Glomerular visceral epithelial cell (primary cell): ENCODE measurements around the gene SLC35B3.
"Not testable (repeated sequence)": the region's sequence is repeated elsewhere in the genome, so short reads cannot be mapped to it uniquely, and the experiment has no call there.

ENCODE experiments used
- DNase-seq: peaks from one replicate; pipeline ENCODE4 v3.0.0-alpha.2; 2016; ENCODE audit errors: extremely low spot score

SLC35B3 gene

DNA sequence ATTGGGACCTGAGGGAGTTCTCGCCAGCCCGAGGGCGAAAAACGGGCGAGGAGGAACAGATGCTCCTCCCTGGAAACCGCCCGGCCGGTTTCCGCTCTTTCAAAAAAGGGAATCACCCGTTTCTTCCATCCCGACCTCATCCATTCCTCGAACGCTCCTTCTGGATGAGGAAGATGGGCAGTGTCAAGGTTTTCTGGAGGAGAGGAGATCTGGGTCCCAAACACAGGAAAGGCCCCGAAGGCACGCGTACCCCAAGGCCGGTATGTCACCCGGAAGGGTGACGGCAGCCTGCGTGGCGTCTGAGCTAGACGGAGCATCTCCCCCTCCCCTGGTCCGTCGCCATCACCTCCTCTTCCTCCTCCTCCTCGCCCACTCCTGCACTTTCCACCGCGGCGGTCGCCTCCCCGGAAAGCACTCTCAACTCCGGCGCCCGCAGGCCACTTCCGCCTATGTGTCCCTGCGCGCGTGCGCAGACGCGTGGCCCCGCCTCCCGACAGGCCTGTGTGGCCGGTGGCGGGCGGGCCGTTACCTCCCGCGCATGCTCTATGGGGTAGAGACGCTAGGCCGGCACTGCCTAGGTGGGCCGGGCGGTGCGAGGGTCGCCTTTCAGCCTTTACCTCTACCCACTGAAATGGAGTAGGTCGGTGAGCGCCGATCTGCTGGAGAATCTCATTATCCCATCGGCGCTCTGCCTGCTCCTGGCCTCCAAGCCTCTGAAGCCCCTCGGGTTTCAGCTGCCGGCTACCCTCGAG, at the start of gene SLC35B3:
Gene SLC35B3, minus strand, starts transcription at position 453 of the 752 bp plus-strand sequence.
- peak; percentile 96 for DNase-seq

DNA sequence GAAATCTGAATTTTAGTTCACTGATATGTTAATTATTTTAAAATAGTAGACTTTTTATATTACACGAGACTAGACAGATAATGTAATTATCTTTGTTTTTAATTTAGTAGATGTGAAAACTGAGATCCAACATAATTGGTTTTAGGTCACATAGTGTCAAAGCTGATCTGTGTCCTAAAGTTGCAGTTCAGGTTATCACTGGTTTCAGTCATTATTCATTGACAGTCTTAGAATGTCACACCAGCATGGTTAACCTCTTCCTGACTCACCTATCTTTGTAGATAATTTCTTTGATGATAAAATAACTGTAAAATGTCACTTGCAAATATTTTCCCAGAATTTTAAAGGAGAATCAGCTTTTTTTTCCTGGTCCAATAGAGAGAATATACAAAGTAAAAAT, 48.3 kb upstream of the SLC35B3 start:
- DNase-seq: no peak

DNA sequence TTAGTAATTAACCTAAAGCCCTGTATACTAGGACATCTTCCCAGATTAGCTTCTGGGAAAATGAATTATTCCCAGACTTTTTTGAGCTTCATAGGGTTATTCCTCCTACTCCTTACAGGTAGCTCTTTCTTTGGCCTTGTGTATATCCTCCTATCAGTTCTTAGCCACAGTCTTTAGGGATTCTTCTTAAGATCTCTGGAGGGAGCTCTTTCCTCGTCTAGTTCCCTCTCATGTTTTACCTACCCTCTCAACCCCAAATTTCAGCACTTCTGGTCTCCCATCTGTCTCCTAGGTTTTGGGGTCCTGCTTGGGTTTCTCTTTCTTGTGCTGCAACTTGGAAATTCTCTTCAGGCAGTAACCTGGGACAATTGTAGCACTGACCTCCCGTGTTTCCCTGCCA, 46.4 kb upstream of the SLC35B3 start:
- DNase-seq: no peak

DNA sequence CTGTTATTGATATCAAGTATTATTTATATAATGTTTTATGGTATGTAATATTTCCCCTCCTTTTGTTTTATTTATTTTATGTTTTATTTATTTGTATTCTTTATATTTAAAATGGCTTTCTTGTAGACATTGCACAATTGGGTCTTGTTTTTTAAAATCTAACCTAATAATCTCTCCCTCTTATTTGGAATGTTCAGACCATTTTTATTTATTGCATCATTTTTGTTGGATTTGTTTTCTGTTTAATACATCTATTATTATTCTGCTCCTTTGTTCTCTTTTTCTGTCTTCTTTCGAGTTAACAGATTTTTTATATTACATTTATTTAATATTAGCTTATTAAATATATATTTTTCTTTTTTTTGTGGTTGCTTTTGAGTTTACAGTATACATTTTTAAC, 43.1 kb upstream of the SLC35B3 start:
- no peak for DNase-seq

DNA sequence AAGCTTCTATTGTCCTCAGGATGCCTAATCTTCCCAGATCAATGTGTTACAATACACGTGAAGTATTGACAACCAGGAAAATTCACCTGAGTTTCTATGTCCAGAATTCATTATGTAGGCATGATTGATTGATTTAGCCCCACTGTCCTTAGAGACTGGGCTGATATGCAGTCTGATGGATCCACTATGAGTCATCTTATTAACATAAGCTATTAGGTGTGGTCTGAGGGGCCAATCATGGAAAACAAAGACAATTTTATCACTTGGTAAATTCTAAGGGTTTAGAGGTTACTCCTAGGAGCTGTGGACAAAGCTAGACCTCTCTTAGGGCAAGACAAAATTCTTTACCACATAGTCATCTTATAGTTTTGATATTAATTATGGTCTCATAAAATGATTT, 41.3 kb upstream of the SLC35B3 start:
- DNase-seq: no peak

DNA sequence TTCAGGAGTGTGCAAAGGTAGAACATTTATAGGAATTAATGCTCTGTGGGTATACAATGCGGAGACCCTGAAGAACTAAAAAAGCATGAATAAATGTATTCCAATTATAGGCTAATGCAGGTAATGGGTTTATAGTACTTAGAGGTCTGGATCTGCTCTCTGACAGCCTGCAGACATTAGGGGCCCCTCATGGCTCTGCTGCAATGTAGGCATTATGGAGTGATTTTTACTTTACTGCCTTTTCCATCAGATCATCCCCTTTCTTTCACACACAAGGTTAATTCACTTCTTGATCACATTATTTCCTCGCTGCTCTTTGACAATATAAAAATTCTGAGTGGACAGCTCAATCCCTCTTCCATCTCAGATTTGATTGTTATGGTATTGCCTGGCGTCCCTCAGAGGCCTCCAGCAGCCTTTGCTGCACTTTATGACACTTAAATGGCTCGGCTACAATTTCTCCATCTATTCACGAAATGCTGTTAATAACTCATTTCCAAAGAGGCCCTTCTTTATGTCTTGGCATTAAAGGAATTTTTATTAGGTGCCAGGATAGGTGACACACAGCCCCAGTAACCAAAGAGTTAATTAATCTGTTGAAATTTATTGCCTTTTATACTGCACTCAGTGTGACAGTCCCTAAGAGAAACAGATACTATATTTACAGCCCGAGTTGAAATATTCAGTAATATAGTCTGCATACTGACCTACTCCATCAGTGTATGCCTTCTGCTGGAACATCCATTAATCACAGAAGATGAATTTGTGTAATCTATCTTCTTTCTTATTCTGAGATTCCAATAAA, 33.4 kb upstream of the SLC35B3 start:
- no peak for DNase-seq

DNA sequence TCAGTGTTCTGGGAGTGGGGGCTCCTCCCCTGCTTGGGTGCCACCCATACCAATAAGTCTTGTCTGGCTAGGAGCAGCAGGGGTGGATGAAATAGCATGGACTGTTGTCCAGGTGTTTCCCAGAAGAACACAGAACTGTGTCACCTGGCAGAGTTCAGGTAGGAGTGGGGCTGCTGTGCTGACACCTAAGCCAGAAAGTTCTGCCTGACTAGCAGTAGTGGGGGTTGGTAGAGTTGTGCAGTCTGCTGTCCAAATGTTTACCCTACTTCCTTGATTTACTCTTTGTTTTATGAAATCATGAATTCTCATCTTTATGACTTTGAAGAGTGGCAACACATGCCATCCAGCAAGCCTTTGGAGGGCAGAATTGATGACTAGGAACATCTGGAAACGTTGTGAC, 27.3 kb upstream of the SLC35B3 start:
- no peak for DNase-seq

DNA sequence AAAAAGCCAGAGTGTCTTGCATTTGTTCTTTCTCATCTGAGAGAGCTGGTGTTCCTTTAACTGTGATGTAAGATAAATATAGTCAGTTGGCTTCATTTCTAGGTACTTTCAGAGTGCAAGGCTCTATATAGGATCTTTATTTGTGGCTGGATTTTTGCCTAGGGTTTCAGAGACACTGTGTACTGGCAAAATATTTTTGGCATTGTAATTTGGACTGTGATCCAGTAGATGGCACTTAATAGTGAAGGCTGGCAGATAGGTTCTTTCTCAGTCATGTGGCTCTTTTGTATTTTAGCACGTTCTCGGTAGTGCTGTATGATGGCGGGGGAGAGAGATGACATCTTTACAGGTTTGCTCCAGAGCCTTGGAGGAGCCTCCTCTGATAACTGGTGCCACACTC, 26.8 kb upstream of the SLC35B3 start:
- no peak for DNase-seq

DNA sequence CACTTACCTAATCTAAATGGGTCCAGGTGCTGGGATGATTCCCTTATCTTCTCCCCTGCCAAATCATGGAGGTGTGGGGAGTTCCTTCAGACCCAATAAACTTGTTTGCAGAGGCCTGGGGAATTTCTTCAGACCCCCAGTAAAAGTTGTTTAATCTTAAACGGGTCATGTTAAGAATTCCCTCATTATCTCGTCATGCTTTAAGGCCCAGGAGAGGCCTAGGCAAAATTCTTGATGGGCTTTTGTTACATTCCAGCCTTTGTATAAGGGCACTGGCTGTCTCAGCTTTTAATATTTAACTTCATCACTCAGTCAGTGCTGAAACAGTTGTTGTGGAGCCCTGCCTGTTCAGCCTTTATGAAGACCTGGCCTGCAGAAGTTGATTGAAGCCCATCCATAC, 11.0 kb upstream of the SLC35B3 start:
- DNase-seq: peak; percentile 73

DNA sequence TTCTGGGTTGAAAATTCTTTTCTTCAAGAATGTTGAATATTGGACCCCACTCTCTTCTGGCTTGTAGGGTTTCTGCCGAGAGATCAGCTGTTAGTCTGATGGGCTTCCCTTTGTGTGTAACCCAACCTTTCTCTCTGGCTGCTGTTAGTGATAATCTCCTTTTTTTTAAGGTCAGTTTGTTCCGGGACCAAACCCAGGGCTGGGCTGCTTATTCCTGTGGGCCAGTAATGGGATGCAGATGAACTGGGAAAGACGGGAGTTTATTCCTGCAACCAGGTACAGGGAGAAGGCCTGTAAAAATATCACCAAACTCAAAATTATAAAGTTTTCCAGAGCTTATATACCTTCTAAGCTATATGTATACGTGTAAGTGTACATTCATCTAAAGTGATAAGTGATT, 10.6 kb upstream of the SLC35B3 start:
- DNase-seq: not testable (repeated sequence)

DNA sequence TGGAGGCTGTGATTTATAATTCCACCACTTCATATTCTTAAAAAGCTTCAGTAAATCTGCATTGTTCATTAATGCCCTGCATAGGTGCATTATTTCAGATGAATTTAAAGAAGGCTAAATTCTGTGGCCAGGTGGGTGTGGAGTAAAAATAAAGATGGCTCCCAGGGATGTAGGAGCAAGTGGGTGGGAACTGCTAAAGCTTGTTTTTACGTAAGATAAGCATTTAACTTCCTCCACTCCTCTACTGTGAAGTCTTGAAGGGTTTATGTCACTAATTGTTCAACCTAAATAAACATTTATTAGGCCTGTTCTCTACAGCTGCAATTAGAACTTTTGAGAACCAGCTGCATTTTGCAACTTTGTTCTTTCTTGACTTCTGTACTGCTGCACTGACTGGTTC, 6.8 kb upstream of the SLC35B3 start:
- no peak for DNase-seq

DNA sequence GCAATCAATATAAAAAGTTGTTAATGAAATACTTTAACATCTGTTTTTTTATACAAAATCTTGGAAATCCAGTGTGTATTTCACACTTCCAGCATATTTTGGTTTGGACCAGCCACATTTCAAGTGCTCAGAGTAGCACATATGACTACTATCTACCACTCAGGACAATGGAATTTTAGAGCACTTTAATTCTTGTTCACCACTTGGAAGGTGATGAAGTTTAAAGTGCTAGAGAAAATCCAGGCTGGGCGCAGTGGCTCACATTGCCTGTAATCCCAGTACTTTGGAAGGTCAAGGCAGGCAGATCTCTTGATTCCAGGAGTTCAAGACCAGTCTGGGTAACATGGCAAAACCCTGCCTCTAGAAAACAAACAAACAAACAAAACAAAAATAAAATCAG, 6.1 kb upstream of the SLC35B3 start:
- DNase-seq: no peak

DNA sequence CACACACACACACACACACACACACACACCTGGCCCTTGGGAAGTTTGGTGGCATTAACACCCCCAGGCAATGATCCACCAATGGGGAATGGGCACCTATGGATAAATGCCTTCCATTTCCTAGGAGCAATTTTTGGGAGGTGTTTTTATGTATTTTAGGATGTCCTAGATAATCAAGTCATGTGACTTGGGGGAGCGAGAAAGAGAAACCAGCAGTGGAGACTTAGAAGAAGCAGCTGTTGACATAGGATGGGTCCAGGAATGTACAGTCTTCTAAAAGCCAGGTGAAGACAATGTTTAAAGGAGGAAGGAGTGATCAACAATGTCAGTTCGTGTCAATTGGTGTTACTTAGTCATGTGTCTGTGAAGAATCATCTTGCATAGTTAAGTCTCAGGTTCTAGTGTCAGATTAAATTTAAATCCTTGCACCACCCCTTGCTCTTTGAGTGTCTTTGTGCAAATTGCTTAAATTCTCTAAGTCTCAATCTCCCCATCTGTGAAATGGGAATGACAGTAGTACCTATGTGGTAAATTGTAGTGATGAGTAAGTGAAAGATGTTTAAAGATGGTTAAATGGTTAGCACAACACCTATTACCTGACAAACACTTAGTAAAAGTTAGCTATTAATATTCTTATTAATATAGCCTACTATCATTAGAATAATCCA, 4.4 kb upstream of the SLC35B3 start:
- no peak for DNase-seq

DNA sequence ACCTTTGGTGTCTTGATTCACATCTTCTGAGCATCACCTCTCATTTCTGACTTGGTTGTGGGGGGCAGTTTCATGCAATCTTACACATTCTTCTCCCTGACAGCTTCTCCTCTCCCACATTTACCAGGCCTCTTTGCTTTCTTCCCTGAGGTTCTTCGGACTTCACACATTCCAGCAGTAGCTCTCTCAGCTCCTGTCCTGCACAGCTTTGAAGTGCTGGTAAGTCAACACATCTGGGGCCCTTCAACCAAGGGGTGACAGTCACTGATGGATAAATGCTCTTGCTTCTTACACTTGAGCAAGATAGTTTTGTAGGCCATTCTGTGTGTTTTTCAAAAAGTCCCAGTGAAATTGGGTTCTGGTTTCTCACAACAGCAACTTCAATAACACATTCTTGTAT, 2.5 kb upstream of the SLC35B3 start:
- no peak for DNase-seq

DNA sequence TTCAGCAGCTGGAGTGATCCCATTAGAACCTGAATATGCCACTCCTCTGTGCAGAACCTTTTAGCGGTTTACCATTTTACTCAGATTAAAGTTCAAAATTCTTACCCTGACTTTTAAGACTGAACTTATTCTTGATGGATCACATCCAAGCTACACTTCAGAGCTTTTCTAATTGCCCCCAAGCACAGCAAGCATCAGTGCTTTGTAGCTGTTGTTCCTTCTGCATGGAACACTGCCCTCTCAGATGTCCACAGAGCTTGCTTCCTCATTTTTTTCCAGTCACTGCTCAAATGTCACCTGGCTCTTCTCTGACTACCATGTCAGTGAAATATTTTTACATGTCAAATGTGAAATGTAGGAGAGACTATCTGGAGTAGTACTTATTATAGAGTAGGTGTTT, 1.6 kb upstream of the SLC35B3 start:
- no peak for DNase-seq

DNA sequence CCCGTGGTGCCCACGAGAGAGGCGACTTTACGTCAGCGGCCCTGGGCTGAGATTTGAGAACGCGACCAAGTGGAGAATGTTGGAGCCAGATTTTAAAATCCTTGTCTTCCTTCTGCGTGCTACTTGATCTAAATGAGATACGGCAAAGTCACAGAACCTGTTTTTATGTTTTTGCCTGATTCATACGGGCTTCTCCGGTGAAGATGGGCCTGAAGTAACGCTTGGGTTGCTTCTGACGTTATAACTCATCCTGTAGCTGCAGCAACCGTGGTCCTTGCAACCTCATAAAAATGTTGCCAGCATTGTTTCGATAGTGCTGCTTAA, 462 bp upstream of the SLC35B3 start:
- no peak for DNase-seq

DNA sequence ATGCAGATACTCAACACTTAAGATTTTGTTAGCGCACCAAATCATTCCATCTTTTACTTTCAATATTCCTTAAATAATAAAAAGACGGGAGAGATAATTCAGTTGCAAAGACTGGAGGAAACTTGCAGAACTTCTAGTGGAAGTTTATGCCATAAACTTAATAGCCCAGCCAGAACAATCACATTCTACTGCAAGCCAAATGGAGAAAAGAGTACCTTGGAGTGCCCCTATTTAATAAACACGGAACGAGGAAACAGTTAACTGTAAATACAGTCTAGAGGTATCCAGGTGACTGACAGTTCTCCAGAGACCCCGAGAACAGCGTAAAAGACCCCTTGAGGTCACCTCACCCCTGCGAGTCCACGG, 635 bp downstream of the SLC35B3 start:
- DNase-seq: no peak

DNA sequence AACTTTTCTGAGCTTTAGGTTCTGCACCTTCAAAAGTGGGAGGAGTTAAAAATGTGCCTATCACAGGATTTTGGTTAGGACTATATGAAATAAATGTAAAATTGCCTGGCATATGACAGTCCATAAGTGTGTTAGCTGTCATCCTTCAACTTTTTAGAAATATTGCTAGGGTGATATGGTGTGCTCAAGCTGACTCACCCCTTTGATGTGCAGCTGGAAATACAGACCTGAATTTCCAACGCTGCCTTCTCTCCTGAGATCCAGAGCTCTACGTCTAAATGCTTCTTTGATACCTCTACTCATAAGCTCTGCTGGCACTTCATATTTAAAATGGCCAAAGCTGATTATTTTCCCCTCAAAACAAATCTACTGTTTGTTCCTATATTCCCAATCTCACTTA, 2.7 kb downstream of the SLC35B3 start:
- no peak for DNase-seq

DNA sequence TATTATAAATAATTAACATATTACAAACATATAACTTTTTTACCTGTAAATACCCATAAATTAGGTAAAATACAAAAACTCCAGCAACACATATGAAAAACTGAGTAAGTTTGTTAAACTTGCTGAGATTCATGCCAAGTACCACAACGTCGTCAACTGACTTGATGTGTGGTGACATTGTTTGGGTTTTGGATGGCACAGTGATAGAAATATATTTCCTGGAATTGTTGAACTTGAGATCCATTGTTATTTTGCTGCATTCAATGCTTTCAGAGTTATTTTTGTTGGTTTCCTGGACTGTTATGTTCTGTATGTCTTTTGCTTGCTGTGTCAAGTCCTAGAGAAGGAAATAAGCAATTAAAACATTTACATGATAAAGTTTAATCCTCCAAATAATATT, 5.5 kb downstream of the SLC35B3 start:
- no peak for DNase-seq

DNA sequence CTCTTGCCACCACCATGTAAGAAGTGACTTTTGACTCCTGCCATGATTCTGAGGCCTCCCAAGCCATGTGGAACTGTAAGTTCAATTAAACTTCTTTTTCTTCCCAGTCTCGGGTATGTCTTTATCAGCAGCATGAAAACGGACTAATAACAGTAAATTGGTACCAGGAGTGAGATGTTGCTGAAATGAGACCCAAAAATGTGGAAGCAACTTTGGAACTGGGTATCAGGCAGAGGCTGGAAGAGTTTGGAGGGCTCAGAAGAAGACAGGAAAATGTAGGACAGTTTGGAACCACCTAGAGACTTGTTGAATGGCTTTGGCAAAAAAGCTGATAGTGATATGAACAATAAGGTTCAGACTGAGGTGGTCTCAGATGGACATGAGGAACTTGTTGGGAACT, 8.8 kb downstream of the SLC35B3 start:
- DNase-seq: not testable (repeated sequence)

DNA sequence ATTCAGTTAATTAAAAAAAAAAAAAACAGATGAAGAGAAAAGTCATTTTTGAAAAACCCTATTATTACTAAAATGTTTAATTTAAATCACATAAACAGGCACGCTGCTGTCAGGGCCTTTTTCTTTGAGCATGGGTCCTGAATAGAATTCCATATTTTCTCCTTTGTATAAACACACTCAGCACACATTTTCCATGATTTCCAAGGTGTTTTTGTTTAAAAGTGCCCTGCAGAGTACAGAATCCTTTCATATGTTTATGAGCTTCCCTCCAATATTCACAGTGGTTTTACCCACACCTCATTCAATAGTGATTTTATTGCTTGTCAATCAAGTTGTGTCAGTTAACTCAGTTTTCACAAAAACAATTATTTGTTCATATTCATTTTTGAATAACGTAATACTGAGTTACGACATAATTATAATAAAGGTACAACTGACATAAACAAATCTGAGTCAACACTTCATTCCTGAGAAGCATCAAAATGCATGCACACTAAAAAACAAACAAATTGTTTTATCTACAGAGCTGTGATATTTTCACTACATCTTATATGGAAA, 15.2 kb downstream of the SLC35B3 start:
- no peak for DNase-seq

DNA sequence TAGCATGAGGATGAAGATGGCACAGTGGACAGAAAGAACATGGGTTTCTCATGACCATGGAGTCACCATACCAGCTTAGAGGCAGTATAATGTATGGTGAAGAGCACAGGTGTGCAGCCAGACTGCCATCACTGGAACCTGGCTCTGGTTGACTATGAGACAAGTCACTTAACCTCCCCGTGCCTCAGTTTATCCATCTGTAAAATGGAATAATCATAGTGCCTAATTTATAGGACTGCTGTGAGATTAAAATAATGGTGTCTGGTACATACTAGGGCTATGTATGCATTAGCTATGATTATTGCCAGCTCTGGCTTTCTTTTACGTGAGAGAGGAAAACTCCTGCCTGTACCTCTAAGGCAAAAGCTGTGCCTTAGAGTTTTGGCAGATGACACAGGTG, 19.4 kb downstream of the SLC35B3 start:
- DNase-seq: no peak

DNA sequence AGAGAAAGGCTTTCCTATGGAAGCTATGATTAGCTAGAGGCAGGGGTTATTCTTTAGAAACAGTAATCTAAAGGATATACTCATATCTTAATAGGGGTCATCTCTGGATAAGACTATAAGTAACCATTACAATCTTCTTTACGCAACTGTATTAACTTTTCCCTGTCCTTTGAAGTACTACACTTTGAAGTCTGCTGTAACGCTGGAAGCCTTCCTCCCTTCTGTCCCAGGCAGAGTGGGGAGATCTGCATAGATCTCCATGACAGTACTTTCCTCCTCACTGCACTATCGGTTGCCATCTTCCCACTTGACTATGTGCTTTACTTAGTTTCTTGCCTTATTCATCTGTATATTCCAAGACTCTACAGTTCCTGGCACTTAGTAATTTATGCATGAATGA, 20.1 kb downstream of the SLC35B3 start:
- DNase-seq: no peak
